Forelimb muscle (tissue), 1 donor: Measurements from ENCODE around the gene FAM3D. TPM values are rescaled to one million over a fixed set of nuclear protein-coding genes. Genes with fewer than 3 reads are reported as not detected.

ENCODE experiments used
- DNase-seq: peaks from one replicate; pipeline ENCODE4 v3.0.0-alpha.2; 2013; ENCODE audit warnings: low read depth
- polyA plus RNA-seq: library from polyadenylated mRNA; unstranded; fragments of 120-200 nt; gene quantifications from one replicate; pipeline ENCODE4 v1.2.1, GENCODE V29; 2013; ENCODE audit not compliant: insufficient read length

The FAM3D gene
- polyA plus RNA-seq, 1 donor = not detected

- no peak for DNase-seq
Measured at GRCh38 chr3:58627570-58627885, 39.0 kb downstream of the FAM3D start.

GRCh38 chr3:58626841-58627569, 39.6 kb downstream of the FAM3D start:
- DNase-seq = no peak

- DNase-seq = no peak
Measured at GRCh38 chr3:58625196-58625824, 41.3 kb downstream of the FAM3D start.

- DNase-seq = no peak
Measured at GRCh38 chr3:58624550-58624949, 42.0 kb downstream of the FAM3D start.

GRCh38 chr3:58623961-58624360, 42.6 kb downstream of the FAM3D start:
- DNase-seq = no peak

GRCh38 chr3:58623478-58623877, 43.1 kb downstream of the FAM3D start:
- no peak for DNase-seq

- DNase-seq = no peak
Measured at GRCh38 chr3:58622892-58623291, 43.7 kb downstream of the FAM3D start.

- DNase-seq = no peak
Measured at GRCh38 chr3:58622436-58622835, 44.1 kb downstream of the FAM3D start.

GRCh38 chr3:58621086-58621830, 45.3 kb downstream of the FAM3D start:
- no peak for DNase-seq

GRCh38 chr3:58620421-58620820, 46.2 kb downstream of the FAM3D start:
- DNase-seq = no peak

- DNase-seq = no peak
Measured at GRCh38 chr3:58617338-58617761, 49.2 kb downstream of the FAM3D start.

GRCh38 chr3:58613236-58614132, 53.1 kb downstream of the FAM3D start:
- no peak for DNase-seq

- no peak for DNase-seq
Measured at GRCh38 chr3:58612830-58613229, 53.7 kb downstream of the FAM3D start.

GRCh38 chr3:58609990-58610389, 56.6 kb downstream of the FAM3D start:
- no peak for DNase-seq

- no peak for DNase-seq
Measured at GRCh38 chr3:58608648-58609047, 57.9 kb downstream of the FAM3D start.

GRCh38 chr3:58607816-58608215, 58.8 kb downstream of the FAM3D start:
- no peak for DNase-seq

- DNase-seq = no peak
Measured at GRCh38 chr3:58606693-58607092, 59.9 kb downstream of the FAM3D start.

GRCh38 chr3:58604031-58604430, 62.5 kb downstream of the FAM3D start:
- DNase-seq = no peak

GRCh38 chr3:58603606-58604005, 63.0 kb downstream of the FAM3D start:
- no peak for DNase-seq

GRCh38 chr3:58597770-58598310, 68.7 kb downstream of the FAM3D start:
- no peak for DNase-seq

- DNase-seq = no peak
Measured at GRCh38 chr3:58596834-58597518, 69.6 kb downstream of the FAM3D start.
